ENCODE data around the gene DHX29. TPM values are rescaled to one million over a fixed set of nuclear protein-coding genes. Genes with fewer than 3 reads are reported as not detected.

Gene DHX29
- total RNA-seq, 4 donors from 2014 or later, result 9.4 to 33.0 (median 17.6) TPM

DNA sequence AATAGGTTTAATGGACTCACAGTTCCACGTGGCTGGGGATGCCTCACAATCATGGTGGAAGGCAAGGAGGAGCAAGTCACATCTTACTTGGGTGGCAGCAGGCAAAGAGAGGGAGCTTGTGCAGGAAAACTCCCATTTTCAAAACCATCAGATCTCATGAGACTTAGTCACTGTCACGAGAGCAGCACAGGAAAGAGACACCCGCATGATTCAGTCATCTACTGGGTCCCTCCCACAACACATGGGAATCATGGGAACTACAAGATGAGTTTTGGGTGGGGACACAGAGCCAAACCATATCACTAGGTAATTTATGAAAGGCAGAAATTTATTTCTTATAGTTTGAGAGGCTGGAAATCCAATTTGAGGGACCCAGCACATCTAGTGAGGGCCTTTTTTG, 40.3 kb upstream of the DHX29 start:
- in situ Hi-C loops (cut with MboI; ENCODE audit: low pct_ligation_motif_present in 1 of 4, low pct_unique_long_range_greater_than_20kb in 1 of 4, low sequenced_read_pairs in 3 of 4), result loop anchor here in 2 of 4 donors (10.0 to 25.0 kb wide), 2 partner anchors 337 to 340 kb away; no protein-coding TSS in a partner anchor

DNA sequence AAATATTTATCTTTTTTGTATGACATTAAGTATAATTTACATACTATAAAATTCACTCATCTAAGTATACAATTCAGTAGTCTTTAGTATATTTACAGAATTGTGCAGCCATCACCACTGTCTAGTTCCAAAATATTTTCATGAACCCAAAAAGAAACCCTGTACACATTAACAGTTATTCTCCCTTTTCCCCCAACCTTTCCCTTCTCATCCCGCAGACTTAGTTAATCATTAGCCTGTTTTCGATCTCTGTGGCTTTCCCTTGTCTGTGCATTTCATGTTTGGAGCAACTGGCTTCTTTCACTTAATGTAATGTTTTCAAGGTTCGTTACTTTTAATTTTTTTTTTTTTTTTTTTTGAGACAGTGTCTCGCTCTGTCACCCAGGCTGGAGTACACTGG, 37.8 kb upstream of the DHX29 start:
- H3K36me3 ChIP-seq, result peaks cover 0 to 69% (median 24%) of the 10 kb centered on the region in 4 donors
- peaks cover 0 to 5% (median 2%) of the 10 kb centered on the region in 4 donors for H3K4me1 ChIP-seq
- TF ChIP-seq, protein P1, sequence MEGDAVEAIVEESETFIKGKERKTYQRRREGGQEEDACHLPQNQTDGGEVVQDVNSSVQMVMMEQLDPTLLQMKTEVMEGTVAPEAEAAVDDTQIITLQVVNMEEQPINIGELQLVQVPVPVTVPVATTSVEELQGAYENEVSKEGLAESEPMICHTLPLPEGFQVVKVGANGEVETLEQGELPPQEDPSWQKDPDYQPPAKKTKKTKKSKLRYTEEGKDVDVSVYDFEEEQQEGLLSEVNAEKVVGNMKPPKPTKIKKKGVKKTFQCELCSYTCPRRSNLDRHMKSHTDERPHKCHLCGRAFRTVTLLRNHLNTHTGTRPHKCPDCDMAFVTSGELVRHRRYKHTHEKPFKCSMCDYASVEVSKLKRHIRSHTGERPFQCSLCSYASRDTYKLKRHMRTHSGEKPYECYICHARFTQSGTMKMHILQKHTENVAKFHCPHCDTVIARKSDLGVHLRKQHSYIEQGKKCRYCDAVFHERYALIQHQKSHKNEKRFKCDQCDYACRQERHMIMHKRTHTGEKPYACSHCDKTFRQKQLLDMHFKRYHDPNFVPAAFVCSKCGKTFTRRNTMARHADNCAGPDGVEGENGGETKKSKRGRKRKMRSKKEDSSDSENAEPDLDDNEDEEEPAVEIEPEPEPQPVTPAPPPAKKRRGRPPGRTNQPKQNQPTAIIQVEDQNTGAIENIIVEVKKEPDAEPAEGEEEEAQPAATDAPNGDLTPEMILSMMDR (IDR thresholded peaks at IDR 0.05), result no peak
- no peak for TF ChIP-seq EP300 (IDR thresholded peaks at IDR 0.05; ENCODE audit: low read depth)
- no peak for TF ChIP-seq POLR2A (IDR thresholded peaks at IDR 0.05)
- no peak for TF ChIP-seq POLR2AphosphoS5 (IDR thresholded peaks at IDR 0.05)
- H3K4me3 ChIP-seq, result no peak overlapping the region
- intact Hi-C loops (cut with DNase I; ENCODE audit: low total_unique reads) (loop anchor here (10.0 kb wide), 1 partner anchor 349 kb away; no protein-coding TSS in a partner anchor), in situ Hi-C loops (cut with MboI; ENCODE audit: low pct_ligation_motif_present in 1 of 4, low pct_unique_long_range_greater_than_20kb in 1 of 4, low sequenced_read_pairs in 3 of 4) (loop anchor here in 2 of 4 donors (10.0 to 25.0 kb wide), 2 partner anchors 339 to 342 kb away; no protein-coding TSS in a partner anchor)
- WGBS, 2 donors (ENCODE audit: low coverage in 1 of 2), result 75 to 81% methylated on average over 3 to 4 of the region's 4 CpGs
- H3K9me3 ChIP-seq, result no peaks in the 10 kb centered on the region
- no peak for DNase-seq
- H3K27me3 ChIP-seq, result no peaks in the 10 kb centered on the region
- no peak overlapping the region for H3K27ac ChIP-seq

More for the DNA sequence above, 40.3 kb upstream of the DHX29 start:
- DNase-seq, result no peak
- intact Hi-C loops (cut with DNase I; ENCODE audit: low total_unique reads), result loop anchor here (10.0 kb wide), 1 partner anchor 347 kb away; no protein-coding TSS in a partner anchor
- Histone ChIP-seq H3K9me3 (no peaks in the 10 kb centered on the region), H3K36me3 (peaks cover 0 to 75% (median 25%) of the 10 kb centered on the region in 4 donors), H3K27me3 (no peaks in the 10 kb centered on the region), H3K27ac (no peak overlapping the region), H3K4me3 (no peak overlapping the region), H3K4me1 (peaks cover 0 to 5% (median 2%) of the 10 kb centered on the region in 4 donors)
- WGBS, 2 donors (ENCODE audit: low coverage in 1 of 2), result 91% methylated on average over 3 of the region's 3 CpGs; no CpG with 5 or more reads in 1 of the 2 donors
- TF ChIP-seq, protein P1 (IDR thresholded peaks at IDR 0.05), result no peak
- TF ChIP-seq POLR2A (IDR thresholded peaks at IDR 0.05) (no peak), POLR2AphosphoS5 (IDR thresholded peaks at IDR 0.05) (no peak), EP300 (IDR thresholded peaks at IDR 0.05; ENCODE audit: low read depth) (no peak)

DNA sequence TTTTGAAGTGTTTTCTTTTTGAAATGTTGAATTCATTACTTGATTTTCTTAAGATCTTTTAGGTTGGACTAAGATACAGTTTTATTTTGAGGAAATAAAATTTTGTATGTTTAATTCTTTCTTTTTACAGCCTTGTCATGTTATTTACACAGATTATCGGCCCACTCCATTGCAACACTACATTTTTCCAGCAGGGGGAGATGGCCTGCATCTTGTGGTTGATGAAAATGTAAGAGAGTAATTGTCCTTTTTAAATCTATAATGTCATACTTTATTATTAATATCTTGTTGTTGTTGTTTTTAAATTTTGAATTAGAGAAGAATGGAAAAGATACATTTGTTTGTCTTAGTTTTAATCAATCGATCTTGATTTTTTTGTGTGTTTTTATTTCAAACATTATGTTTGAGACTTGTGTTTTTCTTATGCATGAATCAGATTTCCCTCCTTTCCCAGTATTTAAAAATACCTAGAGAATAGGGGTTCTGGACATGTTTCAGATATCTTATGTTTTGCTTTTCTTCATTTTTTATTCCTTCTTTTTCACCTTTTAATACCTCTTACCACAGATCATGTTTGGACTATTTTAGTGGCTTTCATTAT, 37.0 kb upstream of the DHX29 start:
- intact Hi-C loops (cut with DNase I; ENCODE audit: low total_unique reads) (loop anchor here (10.0 kb wide), 1 partner anchor 350 kb away; no protein-coding TSS in a partner anchor), in situ Hi-C loops (cut with MboI; ENCODE audit: low pct_ligation_motif_present in 1 of 4, low pct_unique_long_range_greater_than_20kb in 1 of 4, low sequenced_read_pairs in 3 of 4) (loop anchor here in 2 of 4 donors (10.0 to 25.0 kb wide), 2 partner anchors 340 to 343 kb away; no protein-coding TSS in a partner anchor)
- WGBS, 2 donors (ENCODE audit: low coverage in 1 of 2), result 18 to 30% methylated on average over 2 of the region's 2 CpGs
- Histone ChIP-seq H3K27ac (no peak overlapping the region), H3K36me3 (peaks cover 0 to 64% (median 22%) of the 10 kb centered on the region in 4 donors), H3K4me3 (no peak overlapping the region), H3K27me3 (no peaks in the 10 kb centered on the region), H3K4me1 (peaks cover 0 to 5% (median 2%) of the 10 kb centered on the region in 4 donors), H3K9me3 (no peaks in the 10 kb centered on the region)
- peak; percentile 66 for DNase-seq
- TF ChIP-seq POLR2A (IDR thresholded peaks at IDR 0.05), result no peak
- TF ChIP-seq, protein P1 (IDR thresholded peaks at IDR 0.05), result peak; percentile 88 to 93 (median 90)

DNA sequence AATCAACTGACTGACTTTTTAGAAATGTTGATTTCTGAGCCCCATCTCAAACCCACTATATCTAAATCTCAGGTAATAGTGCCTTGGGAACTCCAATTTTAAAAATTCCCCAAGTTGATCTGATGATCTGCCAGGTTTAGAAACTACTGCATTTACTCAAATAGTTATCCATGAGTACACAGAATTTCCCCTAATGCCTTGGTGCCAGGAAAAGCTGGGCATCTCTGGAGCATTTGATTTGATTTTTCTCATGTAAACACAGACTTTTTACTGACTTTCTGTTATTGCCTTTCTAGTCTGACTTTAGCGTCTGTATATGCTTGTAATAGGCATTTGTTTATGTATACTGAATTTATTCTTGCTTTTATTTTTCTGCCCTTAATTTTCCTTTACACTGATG, 36.1 kb upstream of the DHX29 start:
- DNase-seq, result no peak
- peaks cover 0 to 58% (median 18%) of the 10 kb centered on the region in 4 donors for H3K36me3 ChIP-seq
- H3K27me3 ChIP-seq, result no peaks in the 10 kb centered on the region
- in situ Hi-C loops (cut with MboI; ENCODE audit: low pct_ligation_motif_present in 1 of 4, low pct_unique_long_range_greater_than_20kb in 1 of 4, low sequenced_read_pairs in 3 of 4) (loop anchor here in 2 of 4 donors (10.0 to 25.0 kb wide), 2 partner anchors 341 to 344 kb away; no protein-coding TSS in a partner anchor), intact Hi-C loops (cut with DNase I; ENCODE audit: low total_unique reads) (loop anchor here (10.0 kb wide), 1 partner anchor 351 kb away; no protein-coding TSS in a partner anchor)
- H3K9me3 ChIP-seq, result no peaks in the 10 kb centered on the region
- peaks cover 0 to 5% (median 2%) of the 10 kb centered on the region in 4 donors for H3K4me1 ChIP-seq
- no peak overlapping the region for H3K27ac ChIP-seq
- H3K4me3 ChIP-seq, result no peak overlapping the region
- WGBS, 2 donors (ENCODE audit: low coverage in 1 of 2), result 45 to 59% methylated on average over 1 of the region's 1 CpG
- no peak for TF ChIP-seq POLR2AphosphoS5 (IDR thresholded peaks at IDR 0.05)
- TF ChIP-seq, protein P1 (IDR thresholded peaks at IDR 0.05), result no peak

Measured in transverse colon (tissue), 4 donors.